CD14-positive monocyte (primary cell): ENCODE data around the gene LRRFIP1. TPM values are rescaled to one million over a fixed set of nuclear protein-coding genes. Genes with fewer than 3 reads are reported as not detected.

Experiments
- DNase-seq, 3 donors: peaks; one replicate each; pipeline ENCODE4 v3.0.0-alpha.2; 2011 to 2022
- H2AFZ ChIP-seq: 2 replicates; pipeline ENCODE4 v1.6.0; 2012; ENCODE audit warnings: mild to moderate bottlenecking, low read depth, low read length, inconsistent platforms; ENCODE audit not compliant: insufficient read depth, poor library complexity, severe bottlenecking
- H3K27ac ChIP-seq, 2 donors: 1 replicate in 1 of 2; 2 replicates in 1 of 2; pipeline ENCODE4 v1.5.1; 2012 to 2013; ENCODE audit warnings: low read length in 2 of 2, control low read depth in 1 of 2, inconsistent platforms in 1 of 2, low read depth in 1 of 2, mild to moderate bottlenecking in 1 of 2
- H3K27me3 ChIP-seq, 2 donors: one replicate each; pipeline versions ENCODE4 v1.6.0 to v1.6.1; 2011 to 2013; ENCODE audit warnings: low read length in 2 of 2; ENCODE audit not compliant: control insufficient read depth in 2 of 2, insufficient read depth in 2 of 2
- H3K36me3 ChIP-seq, 2 donors: replicated peaks in 1 of 2; 1 replicate in 1 of 2; 2 replicates in 1 of 2; pipeline versions ENCODE4 v1.5.1 to v1.6.1; 2012 to 2013; ENCODE audit warnings: low read length in 2 of 2, control low read depth in 1 of 2, inconsistent platforms in 1 of 2, mild to moderate bottlenecking in 1 of 2; ENCODE audit not compliant: insufficient read depth in 2 of 2, control insufficient read depth in 1 of 2
- H3K4me1 ChIP-seq, 2 donors: 1 replicate in 1 of 2; 2 replicates in 1 of 2; pipeline versions ENCODE4 v1.5.1 to v1.6.1; 2012 to 2013; ENCODE audit warnings: low read length in 2 of 2, control low read depth in 1 of 2, inconsistent platforms in 1 of 2, mild to moderate bottlenecking in 1 of 2, moderate library complexity in 1 of 2; ENCODE audit not compliant: insufficient read depth in 2 of 2, control insufficient read depth in 1 of 2
- H3K4me2 ChIP-seq: replicated peaks from 2 replicates; pipeline ENCODE3; 2012; ENCODE audit warnings: low read length, moderate library complexity, mild to moderate bottlenecking; ENCODE audit not compliant: poor library complexity, severe bottlenecking; ENCODE audit errors: extremely low read depth
- H3K4me3 ChIP-seq, 3 experiments: fragments of 200-600 bp in 1 of 3; sonication (generic) in 1 of 3; replicated peaks in 1 of 3; 1 replicate in 2 of 3; 2 replicates in 1 of 3; pipeline ENCODE4 v1.5.1; 2011 to 2013; ENCODE audit warnings: low read length in 3 of 3, mild to moderate bottlenecking in 3 of 3, control low read depth in 2 of 3, low read depth in 2 of 3, inconsistent platforms in 1 of 3, moderate library complexity in 1 of 3
- H3K79me2 ChIP-seq: 2 replicates; pipeline ENCODE4 v1.6.0; 2012; ENCODE audit warnings: mild to moderate bottlenecking, control low read depth, inconsistent platforms, low read length, moderate library complexity; ENCODE audit not compliant: insufficient read depth
- H3K9ac ChIP-seq: 2 replicates; pipeline ENCODE4 v1.6.0; 2017; ENCODE audit warnings: low read length, mild to moderate bottlenecking; ENCODE audit not compliant: insufficient read depth, poor library complexity, severe bottlenecking
- H3K9me3 ChIP-seq, 2 donors: replicated peaks in 1 of 2; 1 replicate in 1 of 2; 2 replicates in 1 of 2; pipeline versions ENCODE4 v1.5.1 to v1.6.1; 2012 to 2013; ENCODE audit warnings: low read length in 2 of 2, control low read depth in 1 of 2; ENCODE audit not compliant: control insufficient read depth in 1 of 2, insufficient read depth in 1 of 2
- H4K20me1 ChIP-seq: 2 replicates; pipeline ENCODE4 v1.6.0; 2012; ENCODE audit warnings: mild to moderate bottlenecking, low read length, control low read depth, moderate library complexity; ENCODE audit not compliant: insufficient read depth
- H3K27ac Mint-ChIP-seq, 7 donors: one replicate each; pipeline ENCODE4 v1.8.0; 2020; ENCODE audit warnings: mild to moderate bottlenecking in 7 of 7, mixed read lengths in 7 of 7, moderate library complexity in 6 of 7, inconsistent platforms in 2 of 7
- H3K27me3 Mint-ChIP-seq, 3 donors: one replicate each; pipeline ENCODE4 v1.8.0; 2021 to 2022; ENCODE audit warnings: low read depth in 3 of 3, mild to moderate bottlenecking in 3 of 3, mixed read lengths in 3 of 3, moderate library complexity in 3 of 3, inconsistent platforms in 1 of 3
- H3K36me3 Mint-ChIP-seq, 2 donors: one replicate each; pipeline ENCODE4 v1.8.0; 2020; ENCODE audit warnings: mixed read lengths in 2 of 2, inconsistent platforms in 1 of 2, mild to moderate bottlenecking in 1 of 2
- H3K4me1 Mint-ChIP-seq: one replicate; pipeline ENCODE4 v1.8.0; 2020; ENCODE audit warnings: mild to moderate bottlenecking, mixed read lengths
- H3K4me3 Mint-ChIP-seq, 2 donors: one replicate each; pipeline ENCODE4 v1.8.0; 2020; ENCODE audit warnings: mild to moderate bottlenecking in 2 of 2, mixed read lengths in 2 of 2, moderate library complexity in 1 of 2
- H3K9me3 Mint-ChIP-seq, 7 donors: one replicate each; pipeline ENCODE4 v1.8.0; 2020 to 2022; ENCODE audit warnings: mixed read lengths in 7 of 7, mild to moderate bottlenecking in 6 of 7, moderate library complexity in 6 of 7, inconsistent platforms in 2 of 7
- CTCF ChIP-seq: fragments of 200-600 bp; IDR thresholded peaks from one replicate; pipeline ENCODE4 v1.8.0; 2022; ENCODE audit warnings: antibody characterized with exemption, mild to moderate bottlenecking
- WGBS: methylation state at CpG from one replicate; pipeline ENCODE4 v1.1.5; 2013; ENCODE audit warnings: missing lambda C conversion rate; ENCODE audit not compliant: insufficient coverage; 5-methylcytosine and 5-hydroxymethylcytosine counted together
- intact Hi-C, 2 donors: fragments of 100-400 bp; cut with micrococcal nuclease; formaldehyde crosslinking; loops; one replicate each; pipeline versions ENCODE4 v1.15.0 to v1.15.1; 2023
- polyA plus RNA-seq, 3 donors: library from polyadenylated mRNA; depleted of rRNA in 1 of 3; unstranded in 2 of 3; stranded (reverse) in 1 of 3; fragments of 300-500 nt in 2 of 3; fragments of >200 nt in 1 of 3; fragmentation: Illumina TruSeq in 2 of 3; gene quantifications; 1 replicate in 2 of 3; 2 replicates in 1 of 3; pipeline ENCODE4 v1.2.3, GENCODE V29; 2012 to 2021

LRRFIP1 gene
- polyA plus RNA-seq, 3 donors: 67.3 to 148 (median 98.3) TPM

DNA sequence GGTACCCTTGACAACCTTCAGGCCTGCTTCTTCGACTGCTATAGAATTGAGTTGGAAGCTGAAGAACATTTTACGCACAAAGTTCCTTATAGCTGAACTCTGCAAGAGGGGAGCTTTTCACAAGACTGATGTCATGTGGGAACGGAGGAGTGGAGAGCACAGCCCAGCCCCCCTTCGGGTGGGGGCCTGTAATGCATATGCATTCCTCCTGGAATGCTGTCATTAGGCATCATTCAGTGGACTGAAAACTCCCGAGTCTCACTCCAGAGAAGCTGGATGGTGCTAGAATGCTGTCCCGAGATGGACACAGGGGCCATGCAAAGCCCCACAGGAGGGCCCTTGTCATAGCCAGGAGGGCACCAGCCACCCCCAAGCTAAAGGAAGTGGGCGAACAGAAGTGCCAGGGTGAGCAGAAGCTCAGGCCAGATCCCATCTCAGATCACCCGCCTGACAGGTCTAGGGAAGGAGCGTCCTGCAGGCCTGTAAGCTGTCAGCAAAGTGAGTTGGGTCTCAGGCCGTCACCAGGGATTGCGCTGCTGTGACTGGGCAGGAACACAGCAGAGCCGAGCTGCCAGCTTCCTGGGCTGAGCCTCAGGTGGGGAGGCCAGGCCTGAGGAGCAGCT lies 127.3 kb downstream of the LRRFIP1 start:
- Mint-ChIP-seq H3K36me3 (peaks cover 87 to 100% of the 10 kb centered on the region in 2 donors), H3K9me3 (no peaks in the 10 kb centered on the region), H3K4me1 (no peaks in the 10 kb centered on the region), H3K27ac (peak overlapping the region in 2 of 7 donors; percentile 9 to 69), H3K27me3 (peaks cover 0 to 3% (median 0%) of the 10 kb centered on the region in 3 donors), H3K4me3 (no peak overlapping the region)
- peaks cover 29% of the 10 kb centered on the region for H3K79me2 ChIP-seq
- peaks cover 93 to 99% of the 10 kb centered on the region in 2 donors for H3K36me3 ChIP-seq
- 97% methylated on average over 11 of the region's 12 CpGs for WGBS
- no peak for TF ChIP-seq CTCF
- H4K20me1 ChIP-seq: peaks cover 98% of the 10 kb centered on the region
- no peak overlapping the region for H3K4me3 ChIP-seq
- H3K4me2 ChIP-seq: no peak overlapping the region
- no peaks in the 10 kb centered on the region for H3K9me3 ChIP-seq
- H3K4me1 ChIP-seq: no peaks in the 10 kb centered on the region
- no peak for DNase-seq
- no peak overlapping the region for H3K9ac ChIP-seq
- no peaks in the 10 kb centered on the region for H3K27me3 ChIP-seq
- H2AFZ ChIP-seq: no peak overlapping the region
- H3K27ac ChIP-seq: no peak overlapping the region
- intact Hi-C loops: no loop called here

GRCh38 chr2:237757616-237758015 lies 130.2 kb downstream of the LRRFIP1 start:
- WGBS: no CpG with 5 or more reads among the region's 10 CpGs

More at GRCh38 chr2:237757616-237758015, 130.2 kb downstream of the LRRFIP1 start:
- H3K4me2 ChIP-seq: no peak overlapping the region
- intact Hi-C loops: no loop called here
- peaks cover 91 to 98% of the 10 kb centered on the region in 2 donors for H3K36me3 Mint-ChIP-seq
- H3K79me2 ChIP-seq: peaks cover 14% of the 10 kb centered on the region
- H3K27ac ChIP-seq: no peak overlapping the region
- no peak overlapping the region for H3K4me3 Mint-ChIP-seq
- no peak overlapping the region for H2AFZ ChIP-seq
- H3K27ac Mint-ChIP-seq: no peak overlapping the region
- H3K4me1 ChIP-seq: no peaks in the 10 kb centered on the region
- H3K4me1 Mint-ChIP-seq: no peaks in the 10 kb centered on the region
- H3K4me3 ChIP-seq: no peak overlapping the region
- no peak for TF ChIP-seq CTCF
- H3K9me3 Mint-ChIP-seq: no peaks in the 10 kb centered on the region
- peaks cover 99% of the 10 kb centered on the region in 2 donors for H3K36me3 ChIP-seq
- peaks cover 97% of the 10 kb centered on the region for H4K20me1 ChIP-seq
- no peaks in the 10 kb centered on the region for H3K27me3 Mint-ChIP-seq
- no peaks in the 10 kb centered on the region for H3K27me3 ChIP-seq
- no peaks in the 10 kb centered on the region for H3K9me3 ChIP-seq
- H3K9ac ChIP-seq: no peak overlapping the region
- no peak for DNase-seq
